GM19043 (cell line): ENCODE data around the gene NLGN1.

Experiments used
- ATAC-seq: cut with Tn5 transposase; IDR thresholded peaks from one replicate; pipeline ENCODE4 v1.9.1; 2021; ENCODE audit warnings: low read depth; ENCODE audit not compliant: unreplicated experiment

Gene NLGN1

GRCh38 chr3:174232658-174233429 lies 835.3 kb downstream of the NLGN1 start:
- ATAC-seq, result no peak

DNA sequence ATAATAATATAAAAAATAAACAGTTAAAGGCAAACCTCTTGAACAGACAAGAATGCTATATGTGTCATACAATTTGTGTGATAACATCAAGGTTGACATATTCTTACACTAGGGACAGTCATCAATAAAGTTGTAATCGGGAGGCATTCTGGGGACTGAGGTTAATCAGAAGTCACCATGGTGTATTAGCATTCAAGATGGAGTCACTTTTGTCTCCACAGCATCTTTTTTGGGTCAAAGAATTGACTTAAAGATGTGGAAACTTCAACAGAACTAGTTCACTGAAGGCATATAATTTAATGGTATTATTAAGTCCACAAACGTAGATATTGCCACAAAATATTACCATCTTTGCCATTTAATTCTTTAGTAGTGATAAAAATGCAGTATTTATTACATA lies 836.0 kb downstream of the NLGN1 start:
- ATAC-seq, result no peak

GRCh38 chr3:174242311-174243041 lies 844.9 kb downstream of the NLGN1 start:
- ATAC-seq, result no peak

DNA sequence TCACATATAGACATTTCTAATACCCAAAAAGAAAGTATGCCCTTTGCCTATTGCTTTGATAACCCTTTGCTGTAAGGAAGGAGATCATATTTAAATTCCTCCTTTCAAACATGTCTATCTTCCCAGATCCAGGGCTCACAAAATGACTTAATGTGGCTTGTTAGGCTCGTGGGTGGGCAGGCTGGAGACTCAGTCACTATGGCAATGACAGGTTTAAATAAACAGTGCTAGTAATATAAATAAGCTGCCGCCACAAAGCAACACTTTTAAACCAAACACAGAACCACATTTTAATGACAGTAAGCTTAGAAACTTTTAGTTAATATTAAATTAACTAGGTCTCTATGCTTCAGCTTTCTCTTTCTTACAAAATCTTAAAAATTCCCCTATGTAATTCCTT lies 845.6 kb downstream of the NLGN1 start:
- ATAC-seq, result no peak

GRCh38 chr3:174247687-174248152 lies 850.2 kb downstream of the NLGN1 start:
- ATAC-seq, result no peak

GRCh38 chr3:174251681-174252080 lies 854.1 kb downstream of the NLGN1 start:
- no peak for ATAC-seq

DNA sequence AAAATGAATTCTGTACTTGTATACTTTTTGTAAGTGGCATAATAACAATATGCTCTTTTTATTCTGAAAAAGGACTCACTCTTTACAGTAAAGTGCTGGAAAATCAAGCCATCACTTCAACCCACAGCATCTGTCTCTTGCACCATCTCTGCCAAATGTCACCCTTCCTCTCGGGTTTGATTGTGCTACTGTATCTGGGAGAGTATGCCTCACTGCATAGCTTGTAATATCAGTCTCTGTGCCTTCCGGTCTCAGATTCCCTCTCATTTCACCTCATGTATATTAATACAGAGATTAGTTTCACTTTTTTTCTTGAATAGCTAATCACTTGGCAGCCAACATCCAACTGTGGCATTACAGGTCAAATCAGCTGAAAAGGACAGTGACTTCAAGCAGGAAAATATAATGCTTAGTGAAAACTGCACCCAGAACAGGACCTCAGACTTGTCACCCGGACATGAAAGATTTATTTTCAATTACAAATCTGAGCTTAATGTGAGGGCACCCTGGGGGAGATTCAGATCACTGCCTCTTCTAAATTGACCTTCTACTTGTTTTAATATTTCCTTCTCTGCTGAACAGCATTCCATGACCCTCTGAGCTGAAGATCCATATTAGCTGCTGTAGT lies 855.8 kb downstream of the NLGN1 start:
- no peak for ATAC-seq

- no peak for ATAC-seq
Measured at GRCh38 chr3:174253940-174254339, 856.4 kb downstream of the NLGN1 start.

DNA sequence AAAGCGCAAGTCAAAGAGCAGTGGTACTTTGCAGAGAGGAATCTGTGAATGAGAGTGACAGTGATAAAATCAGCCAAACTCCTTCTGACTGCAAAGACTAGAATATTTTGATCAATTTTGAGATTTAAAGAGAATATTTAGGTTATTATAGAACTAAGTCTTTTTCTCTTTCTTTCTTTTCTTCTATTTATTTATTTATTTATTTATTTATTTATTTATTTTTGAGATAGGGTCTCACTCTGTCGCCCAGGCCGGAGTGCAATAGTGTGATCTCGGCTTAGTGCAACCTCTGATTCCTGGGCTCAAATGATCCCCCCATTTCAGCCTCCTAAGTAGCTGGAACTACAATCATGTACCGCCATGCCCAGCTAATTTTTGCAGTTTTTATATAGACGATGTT lies 857.9 kb downstream of the NLGN1 start:
- ATAC-seq, result no peak

DNA sequence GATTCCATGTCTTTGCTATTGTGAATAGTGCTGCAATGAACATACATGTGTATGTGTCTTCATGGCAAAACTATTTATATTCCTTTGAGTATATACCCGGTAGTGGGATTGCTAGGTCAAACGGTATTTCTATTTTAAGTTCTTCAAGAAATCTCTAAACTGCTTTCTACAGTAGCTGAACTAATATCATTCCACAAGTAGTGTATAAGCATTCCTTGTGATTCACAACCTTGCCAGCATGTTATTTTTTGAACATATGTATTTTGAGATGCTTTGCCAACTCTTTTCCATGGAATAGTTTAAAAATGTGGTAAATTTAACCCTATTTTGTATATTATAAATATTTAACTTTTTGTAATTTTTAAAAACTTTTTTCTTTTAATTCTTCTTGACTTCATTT lies 868.9 kb downstream of the NLGN1 start:
- ATAC-seq, result no peak

DNA sequence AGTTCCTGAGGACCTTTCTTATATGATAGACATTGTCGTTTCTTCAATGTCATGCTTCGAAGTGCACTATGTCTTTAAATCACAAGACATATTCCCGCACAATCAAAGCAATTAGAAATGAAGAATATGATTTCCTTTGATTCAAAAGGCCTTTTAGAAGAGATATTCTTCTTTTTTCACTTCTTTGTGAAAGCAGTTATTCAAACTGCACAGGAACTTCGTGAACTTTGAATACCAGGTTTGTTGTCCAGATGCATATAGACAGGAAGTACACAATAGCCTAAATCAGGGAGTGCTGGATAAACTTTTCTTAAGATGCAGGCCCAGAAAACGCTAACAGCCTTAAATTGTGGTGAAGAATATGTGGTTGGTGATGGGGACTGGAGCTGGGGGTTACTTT lies 870.5 kb downstream of the NLGN1 start:
- no peak for ATAC-seq

- no peak for ATAC-seq
Measured at GRCh38 chr3:174268586-174268985, 871.0 kb downstream of the NLGN1 start.

DNA sequence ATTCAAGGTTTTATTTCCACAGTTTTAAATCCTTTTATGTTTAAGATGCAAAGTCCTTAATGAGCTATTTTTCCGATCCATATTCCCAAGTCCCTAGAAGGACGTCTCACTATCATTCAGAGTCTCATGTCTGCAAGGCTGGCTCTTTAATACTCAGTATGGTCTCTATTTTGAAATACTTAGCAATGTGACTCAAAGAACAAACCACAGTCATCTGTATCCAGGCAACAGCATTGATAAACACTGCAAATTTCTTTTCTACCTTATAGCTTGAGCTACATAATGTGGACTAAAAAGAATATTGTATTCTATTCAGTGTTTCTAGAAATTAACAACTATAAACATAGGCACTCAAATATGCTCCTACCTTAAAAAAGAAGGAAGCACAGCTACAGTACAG lies 873.3 kb downstream of the NLGN1 start:
- ATAC-seq, result no peak

- ATAC-seq, result no peak
Measured at GRCh38 chr3:174275336-174275735, 877.8 kb downstream of the NLGN1 start.

GRCh38 chr3:174276826-174277225 lies 879.3 kb downstream of the NLGN1 start:
- ATAC-seq, result no peak

GRCh38 chr3:174278094-174278493 lies 880.5 kb downstream of the NLGN1 start:
- no peak for ATAC-seq

DNA sequence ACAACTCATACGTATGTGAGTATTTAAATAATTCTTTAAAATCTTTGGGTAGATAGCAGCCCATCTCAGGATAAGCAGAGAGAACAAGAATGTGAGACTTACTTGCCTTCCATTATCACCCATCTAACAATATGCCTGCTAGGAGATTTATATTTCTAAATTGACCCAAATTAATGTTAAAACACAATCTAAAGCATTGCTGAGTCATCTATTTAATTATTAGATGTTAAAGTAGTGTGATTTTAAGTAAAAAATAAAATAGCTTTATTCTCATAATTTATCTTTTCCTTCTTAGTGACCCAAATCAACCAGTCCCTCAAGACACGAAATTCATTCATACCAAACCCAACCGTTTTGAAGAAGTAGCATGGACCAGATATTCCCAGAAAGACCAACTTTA lies 882.6 kb downstream of the NLGN1 start:
- no peak for ATAC-seq

- ATAC-seq, result no peak
Measured at GRCh38 chr3:174285242-174285864, 887.8 kb downstream of the NLGN1 start.

DNA sequence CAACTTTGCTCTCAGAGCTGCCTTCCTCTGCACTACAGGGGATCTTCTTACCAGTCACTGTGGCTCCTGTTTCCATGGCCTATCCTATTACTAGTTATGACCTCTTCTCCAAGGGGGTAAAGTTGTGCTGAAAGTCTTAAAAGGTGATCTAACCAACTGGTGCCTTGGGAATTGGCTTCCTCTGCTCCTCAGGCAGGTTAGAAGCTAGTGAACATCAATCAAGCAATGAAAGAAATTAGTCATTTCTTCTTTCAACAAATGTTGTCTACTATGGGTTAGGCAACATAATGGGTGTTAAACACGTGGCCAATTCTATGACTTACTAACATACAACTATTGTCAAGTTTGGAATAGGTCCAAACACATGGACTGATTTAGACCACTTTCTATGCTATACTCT lies 890.2 kb downstream of the NLGN1 start:
- ATAC-seq, result no peak

DNA sequence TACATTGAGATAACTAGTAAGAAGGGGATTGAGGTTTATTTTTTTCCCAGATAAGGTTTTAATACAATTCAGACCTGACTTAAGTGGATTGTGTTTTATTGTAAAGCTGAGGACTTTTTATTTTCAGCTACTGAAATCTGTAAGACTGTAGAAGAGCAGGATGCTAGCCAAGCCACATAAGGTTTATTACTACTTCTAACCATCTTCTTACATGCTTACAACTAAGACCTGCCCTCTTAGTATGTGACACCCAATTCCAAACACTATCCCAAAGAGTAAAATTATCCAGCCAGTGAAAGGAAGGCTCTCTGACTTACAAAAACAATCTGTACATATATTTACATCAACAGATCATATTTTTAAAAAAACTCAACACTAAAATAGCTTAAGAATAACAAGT lies 897.1 kb downstream of the NLGN1 start:
- ATAC-seq, result no peak
